Bronchial smooth muscle cell (primary cell): ENCODE data around the gene PRSS33. TPM values are rescaled to one million over a fixed set of nuclear protein-coding genes. Genes with fewer than 3 reads are reported as not detected.

ENCODE experiments used
- total RNA-seq: library from RNA; depleted of rRNA; stranded (reverse); fragments of >200 nt; gene quantifications from 2 replicates; pipeline ENCODE4 v1.2.1, GENCODE V29; 2014

PRSS33 gene, protein sequence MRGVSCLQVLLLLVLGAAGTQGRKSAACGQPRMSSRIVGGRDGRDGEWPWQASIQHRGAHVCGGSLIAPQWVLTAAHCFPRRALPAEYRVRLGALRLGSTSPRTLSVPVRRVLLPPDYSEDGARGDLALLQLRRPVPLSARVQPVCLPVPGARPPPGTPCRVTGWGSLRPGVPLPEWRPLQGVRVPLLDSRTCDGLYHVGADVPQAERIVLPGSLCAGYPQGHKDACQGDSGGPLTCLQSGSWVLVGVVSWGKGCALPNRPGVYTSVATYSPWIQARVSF
- not detected in 2 replicates for total RNA-seq

DNA sequence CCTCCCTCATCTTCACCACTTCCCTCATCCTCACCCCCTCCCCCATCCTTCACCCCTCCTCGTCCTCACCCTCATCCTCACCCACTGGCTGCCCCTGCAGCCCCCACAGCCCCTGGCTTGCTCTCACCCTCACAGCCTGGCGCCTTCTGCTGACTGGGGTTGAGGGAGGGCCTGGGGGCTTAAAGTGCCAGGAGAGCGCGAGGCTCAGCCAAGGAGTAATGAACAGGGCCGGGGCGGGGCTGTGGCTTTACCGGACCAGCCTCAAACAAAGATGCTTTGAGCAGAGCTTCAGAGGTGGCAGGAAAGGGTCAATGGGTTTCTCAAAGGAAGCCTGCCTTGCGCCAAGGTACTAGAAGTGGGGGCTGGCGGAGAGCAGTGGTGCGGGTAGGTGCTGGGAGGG, at the start of gene PRSS33:
Gene PRSS33, minus strand, starts transcription at position 155 of the 400 bp plus-strand sequence. CDS start 1,013 bp downstream, outside the sequence.

DNA sequence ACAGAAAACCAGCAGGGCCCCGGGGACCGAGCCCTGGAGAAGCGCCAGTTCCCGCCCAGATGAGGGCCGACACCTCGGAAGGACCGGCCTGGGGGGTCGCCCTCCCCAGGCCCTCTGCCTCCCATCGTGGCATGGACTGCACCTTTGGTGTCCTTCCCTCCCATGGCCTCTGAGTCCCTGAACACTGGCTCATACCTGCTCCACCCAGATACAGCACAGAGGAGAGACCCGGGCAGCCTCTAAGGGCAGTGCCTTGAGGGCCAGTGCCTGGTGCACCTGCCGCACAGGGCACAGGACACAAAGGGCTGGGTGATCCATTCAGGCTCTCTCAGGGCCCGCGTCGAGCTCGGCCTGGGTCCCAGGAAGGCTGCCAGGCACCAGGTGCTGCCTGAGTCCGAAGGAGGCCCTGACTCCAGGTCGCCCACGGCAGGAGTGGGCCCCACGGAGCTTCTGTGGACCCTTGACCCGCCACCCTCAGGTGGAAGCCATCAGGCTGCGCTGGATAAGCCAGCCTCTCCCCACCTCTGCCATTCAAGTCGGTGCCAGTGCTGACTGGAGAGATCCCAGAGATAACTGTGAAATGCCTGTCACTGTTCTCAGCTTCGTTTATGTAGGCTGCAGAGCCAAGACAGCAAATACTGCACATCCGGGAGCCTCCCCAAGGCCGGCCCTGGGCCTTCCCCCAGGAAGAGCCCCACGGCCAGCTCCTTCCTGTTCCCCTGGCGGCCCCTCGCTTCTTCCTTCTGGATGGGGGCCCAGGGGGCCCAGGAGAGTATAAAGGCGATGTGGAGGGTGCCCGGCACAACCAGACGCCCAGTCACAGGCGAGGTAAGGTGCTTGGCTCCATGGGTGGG, 42.4 kb upstream of the PRSS33 start, which contains the start of gene ZG16B:
Gene ZG16B, plus strand, starts transcription at position 803 of the 854 bp plus-strand sequence. CDS start 139 bp downstream, outside the sequence.

DNA sequence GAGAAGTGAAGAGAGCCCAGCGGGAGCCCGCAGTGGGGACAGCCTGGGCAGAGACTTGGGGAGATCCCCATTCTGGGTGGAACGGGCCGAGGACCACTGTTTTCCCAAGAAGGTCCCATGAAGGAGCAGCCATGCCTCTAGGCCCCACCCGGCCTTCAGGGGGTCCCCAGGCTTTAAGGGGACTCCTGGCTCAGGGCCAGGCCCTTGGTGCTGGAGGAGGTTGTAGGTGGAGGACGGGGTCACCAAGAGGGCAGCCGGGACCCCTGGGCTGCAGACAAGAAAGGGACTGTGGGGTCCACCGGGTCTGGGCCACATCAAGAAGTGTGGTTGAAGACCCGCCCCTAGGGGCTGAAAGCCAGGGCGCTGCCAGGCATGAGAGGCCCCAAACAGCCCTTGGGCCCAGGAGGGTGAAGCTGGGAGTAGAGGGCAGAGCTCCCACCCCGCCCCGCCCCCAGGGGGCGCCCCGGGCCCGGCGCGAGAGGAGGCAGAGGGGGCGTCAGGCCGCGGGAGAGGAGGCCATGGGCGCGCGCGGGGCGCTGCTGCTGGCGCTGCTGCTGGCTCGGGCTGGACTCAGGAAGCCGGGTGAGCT, 29.5 kb upstream of the PRSS33 start, which contains the start of gene PRSS21:
Gene PRSS21, plus strand, starts transcription at position 487 of the 589 bp plus-strand sequence. Its CDS starts 32 bp downstream, at position 519.

DNA sequence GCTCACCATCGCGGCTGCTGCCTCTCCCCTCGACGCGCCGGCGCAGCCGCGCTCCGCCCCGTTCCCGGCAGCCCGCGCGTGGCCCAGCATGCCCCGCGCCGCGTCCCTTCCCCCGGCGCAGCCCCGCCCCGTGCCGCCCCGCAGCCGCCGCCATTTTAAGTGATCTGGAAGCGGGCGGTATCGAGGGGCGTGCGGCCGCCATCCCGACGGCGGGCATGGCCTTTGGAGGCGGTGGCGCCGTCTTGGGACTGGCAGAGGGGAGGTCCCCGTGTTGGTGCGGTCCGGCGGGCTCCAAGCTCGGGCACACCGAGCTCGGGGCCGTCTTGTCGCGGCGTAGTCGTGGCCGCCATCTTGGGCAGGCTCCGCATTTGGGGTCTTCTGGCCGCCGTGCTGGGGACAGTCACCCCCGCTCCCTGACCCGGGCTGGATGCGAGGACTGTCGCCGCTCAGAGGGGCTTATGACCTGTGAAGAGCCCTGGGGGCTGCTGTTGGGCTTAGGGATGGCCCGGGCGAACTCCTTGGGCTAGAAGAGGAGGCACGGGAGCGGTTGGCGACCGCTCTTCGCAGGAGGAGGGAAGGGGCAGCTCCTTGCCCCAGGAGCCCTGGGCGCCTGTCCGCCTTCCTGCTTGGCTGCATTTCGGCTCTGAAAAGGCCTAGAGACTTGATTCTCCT, 10.0 kb downstream of the PRSS33 start, which contains the start of gene ELOB:
Gene ELOB, minus strand, starts transcription at position 50 of the 672 bp plus-strand sequence. Its CDS starts 41 bp downstream, at position 9.

DNA sequence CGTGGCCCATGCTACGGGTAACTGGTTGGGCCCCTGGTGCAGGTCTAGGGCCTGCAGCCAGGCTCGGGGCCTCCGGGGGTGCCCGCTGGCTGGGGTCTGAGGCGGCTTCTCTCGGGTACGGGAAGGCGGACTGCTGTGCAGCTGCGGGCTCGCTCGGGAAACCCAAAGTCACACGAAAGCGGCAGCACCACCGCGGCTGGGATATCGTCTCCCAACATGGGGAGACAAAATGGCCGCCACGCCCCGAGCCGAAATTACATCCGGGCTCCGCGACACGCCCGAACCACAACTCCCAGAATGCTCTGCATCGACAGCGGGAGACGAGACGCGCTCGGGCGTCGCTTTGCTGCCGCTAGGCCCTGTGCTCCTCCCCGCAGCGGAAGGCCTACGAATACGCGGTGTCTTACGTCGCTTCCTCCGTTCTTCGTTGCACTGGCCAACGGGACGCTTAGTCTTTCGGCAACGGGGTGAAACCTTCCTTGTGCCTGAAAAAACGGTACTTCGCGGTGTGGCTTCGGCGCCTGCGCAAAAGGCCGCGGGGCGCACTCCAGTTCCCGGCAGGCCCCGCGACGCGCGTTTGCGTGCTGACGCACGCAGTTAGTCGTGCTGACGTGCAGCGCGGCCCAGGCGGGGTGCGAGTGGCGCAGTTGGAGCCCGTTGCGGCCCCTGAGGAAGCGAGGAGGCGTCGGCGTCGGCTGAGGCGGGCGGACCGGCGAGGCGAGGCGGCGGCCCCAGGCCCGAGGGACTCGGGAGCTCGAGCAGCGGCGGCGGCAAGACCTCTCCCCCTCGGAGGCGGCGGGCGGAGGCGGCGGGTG, 35.1 kb downstream of the PRSS33 start, which contains the start of gene SRRM2:
Gene SRRM2, plus strand, starts transcription at position 604 of the 815 bp plus-strand sequence. CDS start 3,727 bp downstream, outside the sequence.

Other genes with a start within 250 kb of the PRSS33 start
- gene PDPK1, start 249.5 kb downstream of the PRSS33 start, total RNA-seq = 10.0 and 12.5 TPM in 2 replicates
- gene KCTD5, start 105.0 kb downstream of the PRSS33 start, total RNA-seq = 11.7 and 13.7 TPM in 2 replicates
- gene PRSS27, start 67.3 kb downstream of the PRSS33 start, total RNA-seq = 0.69 and 1.1 TPM in 2 replicates
- gene SRRM2, start 34.9 kb downstream of the PRSS33 start, total RNA-seq = 41.0 and 43.3 TPM in 2 replicates
- 762 and 829 TPM in 2 replicates for gene ELOB, start 10.3 kb downstream of the PRSS33 start, total RNA-seq
- gene PRSS41, start 10.9 kb upstream of the PRSS33 start, total RNA-seq = not detected in 2 replicates
- 1.6 TPM in 1 of 2 replicates, not detected in the other for gene PRSS21, start 29.7 kb upstream of the PRSS33 start, total RNA-seq
- 0.16 TPM in 1 of 2 replicates, not detected in the other for gene ZG16B, start 42.7 kb upstream of the PRSS33 start, total RNA-seq
- not detected in 2 replicates for gene PRSS22, start 70.6 kb upstream of the PRSS33 start, total RNA-seq
- gene FLYWCH2, start 95.7 kb upstream of the PRSS33 start, total RNA-seq = 47.5 and 62.6 TPM in 2 replicates
- 38.0 and 47.9 TPM in 2 replicates for gene FLYWCH1, start 124.4 kb upstream of the PRSS33 start, total RNA-seq
- gene KREMEN2, start 176.7 kb upstream of the PRSS33 start, total RNA-seq = under 0.01 TPM in 1 of 2 replicates, not detected in the other
- gene PAQR4, start 181.8 kb upstream of the PRSS33 start, total RNA-seq = 0.79 and 1.1 TPM in 2 replicates
- gene PKMYT1, start 192.9 kb upstream of the PRSS33 start, total RNA-seq = 1.1 TPM in 1 of 2 replicates, not detected in the other
- gene CLDN9, start 225.4 kb upstream of the PRSS33 start, total RNA-seq = under 0.01 TPM in 1 of 2 replicates, not detected in the other
- 0.09 and 0.16 TPM in 2 replicates for gene CLDN6, start 230.6 kb upstream of the PRSS33 start, total RNA-seq
- 49.5 and 111 TPM in 2 replicates for gene TNFRSF12A, start 232.8 kb upstream of the PRSS33 start, total RNA-seq
- gene HCFC1R1, start 236.4 kb upstream of the PRSS33 start, total RNA-seq = 16.8 and 30.7 TPM in 2 replicates
- 17.8 and 20.2 TPM in 2 replicates for gene THOC6, start 236.5 kb upstream of the PRSS33 start, total RNA-seq
- 0.17 and 0.32 TPM in 2 replicates for gene BICDL2, start 249.4 kb upstream of the PRSS33 start, total RNA-seq